Measurements from ENCODE around the gene PCDH9. TPM values are rescaled to one million over a fixed set of nuclear protein-coding genes. Genes with fewer than 3 reads are reported as not detected.
"Not testable (repeated sequence)": the region's sequence is repeated elsewhere in the genome, so short reads cannot be mapped to it uniquely, and the experiment has no call there.

Gene PCDH9
- total RNA-seq, 1 donor from 2014 or later = 4.2 TPM

- no peak for DNase-seq (ENCODE audit: low spot score)
Observed at GRCh38 chr13:66623129-66623820, 606.9 kb downstream of the PCDH9 start.

GRCh38 chr13:66621906-66622447, 608.2 kb downstream of the PCDH9 start:
- DNase-seq (ENCODE audit: low spot score) = not testable (repeated sequence)

- no peak for DNase-seq (ENCODE audit: low spot score)
Observed at GRCh38 chr13:66618702-66619101, 611.4 kb downstream of the PCDH9 start.

GRCh38 chr13:66617786-66618185, 612.4 kb downstream of the PCDH9 start:
- DNase-seq (ENCODE audit: low spot score) = no peak

GRCh38 chr13:66612983-66613382, 617.2 kb downstream of the PCDH9 start:
- no peak for DNase-seq (ENCODE audit: low spot score)

GRCh38 chr13:66586489-66586888, 643.6 kb downstream of the PCDH9 start:
- DNase-seq (ENCODE audit: low spot score) = no peak

GRCh38 chr13:66585669-66586203, 644.4 kb downstream of the PCDH9 start:
- DNase-seq (ENCODE audit: low spot score) = no peak

- DNase-seq (ENCODE audit: low spot score) = no peak
Observed at GRCh38 chr13:66581675-66582074, 648.5 kb downstream of the PCDH9 start.

GRCh38 chr13:66578305-66578704, 651.8 kb downstream of the PCDH9 start:
- no peak for DNase-seq (ENCODE audit: low spot score)

- no peak for DNase-seq (ENCODE audit: low spot score)
Observed at GRCh38 chr13:66577358-66577757, 652.8 kb downstream of the PCDH9 start.

GRCh38 chr13:66576381-66576780, 653.8 kb downstream of the PCDH9 start:
- no peak for DNase-seq (ENCODE audit: low spot score)

- no peak for DNase-seq (ENCODE audit: low spot score)
Observed at GRCh38 chr13:66574606-66575005, 655.5 kb downstream of the PCDH9 start.

GRCh38 chr13:66567899-66568612, 662.1 kb downstream of the PCDH9 start:
- no peak for DNase-seq (ENCODE audit: low spot score)

GRCh38 chr13:66565279-66565678, 664.9 kb downstream of the PCDH9 start:
- no peak for DNase-seq (ENCODE audit: low spot score)

- no peak for DNase-seq (ENCODE audit: low spot score)
Observed at GRCh38 chr13:66563076-66563475, 667.1 kb downstream of the PCDH9 start.

GRCh38 chr13:66562054-66562453, 668.1 kb downstream of the PCDH9 start:
- no peak for DNase-seq (ENCODE audit: low spot score)

GRCh38 chr13:66560991-66561390, 669.1 kb downstream of the PCDH9 start:
- no peak for DNase-seq (ENCODE audit: low spot score)

- no peak for DNase-seq (ENCODE audit: low spot score)
Observed at GRCh38 chr13:66560189-66560588, 669.9 kb downstream of the PCDH9 start.

- DNase-seq (ENCODE audit: low spot score) = no peak
Observed at GRCh38 chr13:66559093-66559492, 671.0 kb downstream of the PCDH9 start.

GRCh38 chr13:66558506-66558905, 671.6 kb downstream of the PCDH9 start:
- no peak for DNase-seq (ENCODE audit: low spot score)

- DNase-seq (ENCODE audit: low spot score) = no peak
Observed at GRCh38 chr13:66557357-66557756, 672.8 kb downstream of the PCDH9 start.

GRCh38 chr13:66556306-66556705, 673.8 kb downstream of the PCDH9 start:
- DNase-seq (ENCODE audit: low spot score) = no peak
